Activated naive CD4-positive, alpha-beta T cell treated with anti-CD3 and anti-CD28 coated beads, Interleukin-2, amount 10 ng/mL, durations not matched to agents 5 hours and 36 hours (primary cell): ENCODE results near the gene ZNF525. TPM values are rescaled to one million over a fixed set of nuclear protein-coding genes. Genes with fewer than 3 reads are reported as not detected.

ENCODE experiments used
- total RNA-seq, 2 experiments: library from RNA; stranded (reverse); gene quantifications; one replicate each; pipeline ENCODE4 v1.2.3, GENCODE V29; 2021

Gene ZNF525
- 10 to 100 TPM; 20.0 to 22.8 TPM for total RNA-seq

DNA sequence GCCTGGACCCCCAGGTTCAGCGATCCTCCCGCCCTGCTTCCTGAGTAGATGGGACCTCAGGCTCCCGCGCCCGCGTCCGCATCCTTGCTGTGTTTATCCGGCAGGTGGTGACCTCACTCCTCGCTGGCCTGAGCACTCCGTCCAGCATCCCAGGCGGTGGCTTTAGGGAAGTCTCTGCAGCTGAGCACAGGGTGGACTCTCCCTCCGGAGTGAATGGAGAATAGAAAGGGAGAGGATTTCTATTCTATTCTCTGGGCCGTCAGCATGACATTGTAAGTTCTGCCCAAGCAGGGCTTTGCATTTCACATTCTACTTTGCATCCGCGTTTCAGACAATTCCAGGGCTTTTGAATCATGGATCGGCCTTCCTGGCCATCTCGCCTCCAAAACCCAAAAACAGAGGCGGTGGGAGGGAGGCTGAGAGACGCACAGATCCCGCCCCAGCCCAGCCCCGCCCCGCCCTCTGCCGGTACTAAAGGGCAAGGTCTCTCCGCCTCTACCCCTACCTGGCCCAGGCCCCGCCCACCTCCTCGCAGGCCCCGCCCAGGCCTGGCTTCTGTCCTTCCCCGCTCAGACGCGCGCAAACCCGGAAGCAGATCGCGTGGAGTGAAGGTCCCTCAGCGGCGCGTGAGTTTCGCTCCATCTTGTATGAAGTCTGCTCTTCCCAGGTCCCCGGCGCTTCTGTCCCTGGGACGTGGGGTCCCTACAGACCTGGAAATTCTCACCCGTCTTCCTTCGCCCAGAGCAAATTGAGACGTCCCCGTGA, at the start of gene ZNF525:
Gene ZNF525, plus strand, starts transcription at position 572 of the 765 bp plus-strand sequence. CDS start 6,577 bp downstream, outside the sequence.

DNA sequence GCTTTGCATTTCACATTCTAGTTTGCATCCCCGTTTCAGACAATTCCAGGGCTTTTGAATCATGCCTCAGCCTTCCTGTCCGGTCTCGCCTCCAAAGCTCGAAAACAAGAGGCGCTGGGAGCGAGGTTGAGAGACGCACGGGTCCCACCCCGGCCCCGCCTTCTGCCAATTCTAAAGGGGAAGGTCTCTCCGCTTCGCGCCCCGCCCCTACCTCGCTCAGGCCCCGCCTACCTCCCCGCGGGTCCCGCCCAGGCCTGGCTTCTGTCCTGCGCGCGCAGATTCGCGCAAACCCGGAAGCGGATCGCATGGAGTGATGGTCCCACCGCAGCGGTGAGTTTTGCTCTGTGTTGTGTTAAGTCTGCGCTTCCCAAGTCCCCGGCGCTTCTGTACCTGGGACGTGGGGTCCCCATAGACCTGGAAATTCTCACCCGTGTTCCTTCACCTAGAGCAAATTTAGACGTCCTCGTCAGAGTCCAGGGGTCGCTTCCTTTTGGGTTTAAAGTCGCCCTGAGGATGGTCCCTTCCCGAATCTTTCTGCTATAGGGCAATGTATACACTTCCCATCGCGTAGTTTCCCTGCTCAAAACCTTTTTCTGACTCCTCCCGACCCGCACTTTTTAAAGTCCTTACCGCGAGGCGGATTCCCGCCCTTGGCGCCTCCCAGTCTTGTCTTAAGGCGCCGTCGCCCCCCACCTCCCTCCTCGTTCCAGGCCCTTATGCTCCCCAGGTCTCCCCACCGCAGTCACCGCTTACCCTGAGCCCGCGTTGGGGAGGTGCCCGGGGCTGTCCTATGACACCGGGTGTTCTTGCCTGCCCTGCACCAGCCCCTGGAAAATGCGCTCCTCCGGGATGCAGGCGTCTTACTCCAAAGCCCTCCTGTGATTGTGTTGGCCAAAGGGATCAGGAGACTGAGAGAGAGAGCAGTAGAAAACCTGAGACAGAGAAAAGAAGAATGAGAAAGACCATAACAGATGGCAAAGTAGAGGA, 31.7 kb upstream of the ZNF525 start, which contains the start of gene ZNF845:
Gene ZNF845, plus strand, starts transcription at position 287 of the 987 bp plus-strand sequence. CDS start 7,559 bp downstream, outside the sequence.

DNA sequence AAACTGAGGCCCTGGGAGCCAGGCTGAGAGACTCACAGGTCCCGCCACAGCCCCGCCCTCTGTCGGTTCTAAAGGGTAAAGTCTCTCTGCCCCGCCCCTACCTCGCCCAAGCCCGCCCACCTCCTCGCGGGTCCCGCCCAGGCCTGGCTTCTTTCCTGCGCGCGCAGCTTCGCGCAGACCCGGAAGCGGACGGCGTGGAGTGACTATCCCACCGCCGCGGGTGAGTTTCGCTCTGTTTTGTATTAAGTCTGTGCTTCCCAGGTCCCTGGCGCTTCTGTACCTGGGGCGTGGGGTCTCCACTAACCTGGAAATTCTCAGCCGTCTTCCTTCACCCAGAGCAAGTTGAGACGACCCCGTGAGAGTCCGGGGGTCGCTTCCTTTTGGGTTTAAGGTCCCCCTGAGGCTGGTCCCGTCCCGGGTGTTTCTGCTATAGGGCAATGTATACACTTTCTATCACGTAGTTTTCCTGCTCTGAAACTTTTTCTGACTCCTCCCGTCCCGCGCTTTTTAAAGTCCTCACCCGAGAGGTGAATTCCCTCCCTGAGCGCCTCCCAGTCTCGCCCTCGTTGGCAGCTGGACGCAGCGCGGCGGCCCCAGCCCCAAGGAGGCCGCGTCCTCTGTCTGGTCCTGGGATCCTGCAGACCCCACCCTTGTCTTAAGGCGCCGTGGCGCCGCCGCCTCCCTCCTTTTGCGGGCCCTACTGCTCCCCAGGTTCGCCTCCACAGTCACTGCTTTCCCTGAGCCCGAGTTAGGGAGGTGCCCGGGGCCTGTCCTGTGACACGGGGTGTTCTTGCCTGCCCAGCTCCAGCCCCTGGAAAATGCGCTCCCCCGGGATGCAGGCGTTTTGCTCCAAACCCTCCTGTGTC, 29.7 kb downstream of the ZNF525 start, which contains the start of gene ZNF765:
Gene ZNF765, plus strand, starts transcription at position 176 of the 866 bp plus-strand sequence. CDS start 2,867 bp downstream, outside the sequence.

DNA sequence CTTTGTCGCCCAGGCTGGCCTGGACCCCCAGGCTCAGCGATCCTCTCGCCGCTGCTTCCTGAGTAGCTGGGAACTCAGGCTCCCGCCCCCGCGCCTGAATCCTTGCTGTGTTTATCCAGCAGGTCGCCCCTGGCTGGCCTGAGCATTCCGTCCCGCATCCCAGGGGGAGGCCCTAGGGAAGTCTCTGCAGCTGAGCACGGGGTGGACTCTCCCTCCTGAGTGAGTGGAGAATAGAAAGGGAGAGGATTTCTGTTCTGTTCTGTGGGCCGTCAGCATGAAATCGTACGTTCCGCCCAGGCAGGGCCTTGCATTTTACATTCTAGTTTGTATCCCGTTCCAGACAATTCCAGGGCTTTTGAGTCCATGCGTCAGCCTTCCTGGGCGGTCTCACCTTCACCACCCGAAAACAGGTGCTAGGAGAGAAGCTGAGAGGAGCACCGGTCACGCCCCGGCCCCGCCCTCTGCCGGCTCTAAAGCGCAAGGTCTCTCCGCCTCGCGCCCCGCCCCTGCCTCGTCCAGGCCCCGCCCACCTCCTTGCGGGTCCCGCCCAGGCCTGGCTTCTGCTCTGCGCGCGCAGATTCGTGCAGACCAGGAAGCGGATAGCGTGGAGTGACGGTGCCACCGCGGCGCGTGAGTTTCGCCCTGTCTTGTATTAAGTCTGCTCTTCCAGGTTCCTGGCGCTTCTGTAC, 66.0 kb downstream of the ZNF525 start, which contains the start of gene ZNF761:
Gene ZNF761, plus strand, starts transcription at position 586 of the 689 bp plus-strand sequence. CDS start 15,285 bp downstream, outside the sequence.

Other genes starting within 250 kb of the ZNF525 start
- 1 to 10 TPM in 1 of 2 experiments, under 1 TPM in 1; 0.58 to 1.1 TPM for gene ZNF415, start 232.8 kb upstream of the ZNF525 start, total RNA-seq
- gene ZNF347, start 206.7 kb upstream of the ZNF525 start, total RNA-seq = 10 to 100 TPM; 10.2 to 12.9 TPM
- 1 to 10 TPM; 3.7 to 4.8 TPM for gene ZNF665, start 172.3 kb upstream of the ZNF525 start, total RNA-seq
- 1 to 10 TPM; 9.1 to 9.4 TPM for gene ZNF677, start 110.8 kb upstream of the ZNF525 start, total RNA-seq
- not detected for gene VN1R2, start 107.4 kb upstream of the ZNF525 start, total RNA-seq
- not detected for gene VN1R4, start 98.0 kb upstream of the ZNF525 start, total RNA-seq
- 10 to 100 TPM; 10.4 to 11.0 TPM for gene ZNF845, start 32.0 kb upstream of the ZNF525 start, total RNA-seq
- 10 to 100 TPM; 14.3 to 15.7 TPM for gene ZNF765, start 29.4 kb downstream of the ZNF525 start, total RNA-seq
- gene ZNF761, start 66.3 kb downstream of the ZNF525 start, total RNA-seq = 10 to 100 TPM; 13.9 to 14.2 TPM
- gene ZNF813, start 102.0 kb downstream of the ZNF525 start, total RNA-seq = 1 to 10 TPM; 5.8 to 7.1 TPM
- 10 to 100 TPM; 17.4 to 18.5 TPM for gene ZNF331, start 172.4 kb downstream of the ZNF525 start, total RNA-seq